Left lung (tissue), 10 donors: ENCODE data around the gene SYNJ2BP. TPM values are rescaled to one million over a fixed set of nuclear protein-coding genes. Genes with fewer than 3 reads are reported as not detected.

Experiments
- ATAC-seq: fragments of 200-7000 bp; cut with Tn5 transposase; one replicate; pipeline ENCODE4 v1.9.1; 2020; ENCODE audit warnings: moderate library complexity
- DNase-seq, 4 donors: peaks; one replicate each; pipeline ENCODE4 v3.0.0-alpha.2; 2013 to 2020
- H3K27ac ChIP-seq, 2 donors: fragments of 200-600 bp; sonication (generic) in 1 of 2; one replicate each; pipeline versions ENCODE4 v1.5.0 to v1.8.0; 2020 to 2021
- H3K27me3 ChIP-seq, 2 donors: fragments of 200-600 bp; sonication (generic) in 1 of 2; one replicate each; pipeline versions ENCODE4 v1.5.0 to v1.8.0; 2020 to 2021
- H3K36me3 ChIP-seq, 2 donors: fragments of 200-600 bp; sonication (generic) in 1 of 2; one replicate each; pipeline versions ENCODE4 v1.5.0 to v1.8.0; 2020 to 2021
- H3K4me1 ChIP-seq, 2 donors: fragments of 200-600 bp; one replicate each; pipeline ENCODE4 v1.8.0; 2021
- H3K4me3 ChIP-seq, 2 donors: fragments of 200-600 bp; sonication (generic) in 1 of 2; one replicate each; pipeline versions ENCODE4 v1.5.0 to v1.8.0; 2020 to 2021; ENCODE audit warnings: mild to moderate bottlenecking in 1 of 2
- H3K9me3 ChIP-seq, 2 donors: fragments of 200-600 bp; sonication (generic) in 1 of 2; one replicate each; pipeline versions ENCODE4 v1.5.0 to v1.8.0; 2020 to 2021
- CTCF ChIP-seq, 2 donors: fragments of 200-600 bp; sonication (generic) in 1 of 2; IDR thresholded peaks; one replicate each; pipeline versions ENCODE4 v1.5.0 to v1.8.0; 2021; ENCODE audit warnings: antibody characterized with exemption in 2 of 2
- intact Hi-C, 2 donors: fragments of 100-400 bp; cut with DNase I; formaldehyde crosslinking; loops; one replicate each; pipeline versions ENCODE4 v1.11.2 to v1.14.2; 2022
- polyA plus RNA-seq, 6 donors: library from polyadenylated mRNA; unstranded; fragments of 120-200 nt; gene quantifications; one replicate each; pipeline ENCODE4 v1.2.1, GENCODE V29; 2013; ENCODE audit not compliant: insufficient read length in 6 of 6
- total RNA-seq, 2 donors: library from RNA; stranded (reverse); fragmentation: NEBNext Ultra II Directional; extraction: Animal tissue kit (Norgen Biotek cat#: 25700); gene quantifications; one replicate each; pipeline ENCODE4 v1.2.1, GENCODE V29; 2021
- donor health status: DM: no; HTN: yes; CAD: no.
- donor health status: DM: no; HTN: no; CAD: no.

SYNJ2BP gene
- total and polyA plus RNA-seq, 8 donors: 30.3 to 38.9 (median 36.1) TPM

DNA sequence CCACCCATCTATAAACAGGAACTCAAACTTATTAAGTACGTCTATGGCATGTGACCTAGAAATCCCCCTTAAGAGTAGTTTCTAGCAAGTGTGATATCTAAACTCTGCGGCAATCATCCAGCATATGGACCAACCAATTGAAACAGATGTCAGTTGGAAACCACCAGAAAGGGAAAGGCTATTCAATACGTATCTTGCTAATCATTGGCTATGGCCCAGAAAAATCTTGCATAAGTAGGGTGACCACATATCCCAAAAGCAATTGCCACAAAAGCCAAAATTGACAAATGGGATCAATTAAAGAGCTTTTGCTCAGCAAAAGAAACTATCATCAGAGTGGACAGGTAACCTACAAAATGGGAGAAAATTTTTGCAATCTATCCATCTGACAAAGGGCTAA is 24.2 kb downstream of the SYNJ2BP start:
- no peaks in the 10 kb centered on the region for H3K27me3 ChIP-seq
- no peaks in the 10 kb centered on the region for H3K9me3 ChIP-seq
- H3K4me1 ChIP-seq: no peaks in the 10 kb centered on the region
- no peak overlapping the region for H3K27ac ChIP-seq
- no peak for TF ChIP-seq CTCF (IDR thresholded peaks at IDR 0.05)
- H3K4me3 ChIP-seq: no peak overlapping the region
- no peak for DNase-seq
- intact Hi-C loops: no loop called here
- ATAC-seq: no peak
- H3K36me3 ChIP-seq: peaks cover 0 to 15% of the 10 kb centered on the region in 2 donors

DNA sequence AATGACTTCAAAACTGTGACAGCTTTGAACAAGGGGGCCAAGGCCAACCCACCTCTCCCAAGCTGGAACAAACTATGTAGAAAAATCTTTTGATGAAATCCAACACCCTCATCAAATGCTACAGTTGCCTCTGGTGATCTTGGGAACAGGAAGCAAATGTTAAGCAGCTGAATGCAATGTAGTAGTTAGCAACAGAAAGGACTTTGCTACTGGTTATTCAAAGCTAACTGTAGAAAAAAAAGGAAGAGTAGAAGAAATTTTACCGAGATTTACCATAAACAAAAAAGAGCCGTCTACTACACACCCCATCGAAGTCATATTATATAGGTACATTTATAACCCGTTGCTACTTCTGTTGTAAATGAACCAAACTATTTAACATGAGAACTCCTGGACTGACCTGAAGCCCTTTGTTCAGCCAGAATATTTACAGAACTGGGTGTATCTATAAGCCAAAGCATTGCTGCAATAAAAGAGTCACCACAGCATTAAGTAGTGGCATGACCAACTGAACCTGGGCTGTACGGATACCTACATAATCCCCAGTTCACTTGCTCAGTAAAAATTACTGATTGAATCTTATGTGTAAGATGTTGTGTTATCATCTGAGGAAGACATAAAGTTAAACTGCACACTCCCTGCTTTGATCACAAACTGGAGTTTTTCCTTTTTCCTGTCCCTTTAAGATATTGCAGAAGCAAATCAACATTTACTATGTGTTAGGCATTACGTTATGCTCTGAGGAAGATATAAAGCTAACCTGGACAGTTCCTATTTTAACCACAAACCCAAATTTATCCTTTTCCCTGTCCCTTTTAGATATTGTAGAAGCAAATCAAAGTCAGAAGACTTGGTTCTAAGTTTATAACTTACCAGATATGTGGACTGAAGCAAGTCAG is 25.1 kb downstream of the SYNJ2BP start:
- no peaks in the 10 kb centered on the region for H3K27me3 ChIP-seq
- H3K4me3 ChIP-seq: no peak overlapping the region
- intact Hi-C loops: no loop called here
- ATAC-seq: no peak
- no peak for DNase-seq
- peaks cover 0 to 12% of the 10 kb centered on the region in 2 donors for H3K36me3 ChIP-seq
- no peak for TF ChIP-seq CTCF (IDR thresholded peaks at IDR 0.05)
- H3K9me3 ChIP-seq: no peaks in the 10 kb centered on the region
- H3K4me1 ChIP-seq: no peaks in the 10 kb centered on the region
- no peak overlapping the region for H3K27ac ChIP-seq

- Histone ChIP-seq H3K27me3 (no peaks in the 10 kb centered on the region), H3K27ac (no peak overlapping the region), H3K4me3 (no peak overlapping the region), H3K9me3 (no peaks in the 10 kb centered on the region), H3K36me3 (peaks cover 0 to 8% of the 10 kb centered on the region in 2 donors), H3K4me1 (no peaks in the 10 kb centered on the region)
- intact Hi-C loops: no loop called here
- no peak for DNase-seq
- no peak for ATAC-seq
- TF ChIP-seq CTCF (IDR thresholded peaks at IDR 0.05): no peak
Measured at GRCh38 chr14:70382536-70382935, 34.4 kb downstream of the SYNJ2BP start.

- intact Hi-C loops: no loop called here
- Histone ChIP-seq H3K9me3 (no peaks in the 10 kb centered on the region), H3K36me3 (peaks cover 0 to 10% of the 10 kb centered on the region in 2 donors), H3K27me3 (no peaks in the 10 kb centered on the region), H3K27ac (no peak overlapping the region), H3K4me3 (no peak overlapping the region), H3K4me1 (no peaks in the 10 kb centered on the region)
- ATAC-seq (no peak), DNase-seq (no peak)
- TF ChIP-seq CTCF (IDR thresholded peaks at IDR 0.05): no peak
Measured at GRCh38 chr14:70380824-70381223, 36.1 kb downstream of the SYNJ2BP start.

- Histone ChIP-seq H3K4me1 (no peaks in the 10 kb centered on the region), H3K9me3 (no peaks in the 10 kb centered on the region), H3K36me3 (peaks cover 0 to 16% of the 10 kb centered on the region in 2 donors), H3K27me3 (no peaks in the 10 kb centered on the region), H3K27ac (no peak overlapping the region), H3K4me3 (no peak overlapping the region)
- TF ChIP-seq CTCF (IDR thresholded peaks at IDR 0.05): no peak
- ATAC-seq (no peak), DNase-seq (no peak)
- intact Hi-C loops: no loop called here
Measured at GRCh38 chr14:70378696-70379095, 38.2 kb downstream of the SYNJ2BP start.

Other genes starting within 250 kb of the SYNJ2BP start
- under 1 TPM; 0.44 to 0.60 TPM for gene SLC8A3, start 228.1 kb downstream of the SYNJ2BP start, total RNA-seq
- 10 to 100 TPM in 2 of 6 donors, 1 to 10 TPM in 4; 5.4 to 24.9 (median 8.1) TPM for gene SLC8A3, start 228.1 kb downstream of the SYNJ2BP start, polyA plus RNA-seq
- 10 to 100 TPM; 27.6 to 35.8 TPM for gene COX16, start 57.4 kb downstream of the SYNJ2BP start, total RNA-seq
- 10 to 100 TPM; 58.5 to 70.4 (median 62.0) TPM for gene COX16, start 57.4 kb downstream of the SYNJ2BP start, polyA plus RNA-seq
- under 1 TPM; 0.29 to 0.41 TPM for gene ADAM21, start 35.1 kb upstream of the SYNJ2BP start, total RNA-seq
- gene ADAM21, start 35.1 kb upstream of the SYNJ2BP start, polyA plus RNA-seq: under 1 TPM; 0.46 to 0.90 (median 0.72) TPM
- gene ADAM20, start 117.9 kb upstream of the SYNJ2BP start, total RNA-seq: under 1 TPM; 0.38 to 0.92 TPM
- gene ADAM20, start 117.9 kb upstream of the SYNJ2BP start, polyA plus RNA-seq: under 1 TPM; 0.16 to 0.36 (median 0.25) TPM
- 10 to 100 TPM; 23.2 to 28.4 TPM for gene MED6, start 183.6 kb upstream of the SYNJ2BP start, total RNA-seq
- 10 to 100 TPM; 39.2 to 50.9 (median 42.7) TPM for gene MED6, start 183.6 kb upstream of the SYNJ2BP start, polyA plus RNA-seq
- gene TTC9, start 224.8 kb upstream of the SYNJ2BP start, total RNA-seq: 1 to 10 TPM; 4.8 to 9.2 TPM
- 10 to 100 TPM in 1 of 6 donors, 1 to 10 TPM in 5; 8.9 to 10.4 (median 9.7) TPM for gene TTC9, start 224.8 kb upstream of the SYNJ2BP start, polyA plus RNA-seq